ENCODE measurements around the gene PM20D1.

The PM20D1 gene

DNA sequence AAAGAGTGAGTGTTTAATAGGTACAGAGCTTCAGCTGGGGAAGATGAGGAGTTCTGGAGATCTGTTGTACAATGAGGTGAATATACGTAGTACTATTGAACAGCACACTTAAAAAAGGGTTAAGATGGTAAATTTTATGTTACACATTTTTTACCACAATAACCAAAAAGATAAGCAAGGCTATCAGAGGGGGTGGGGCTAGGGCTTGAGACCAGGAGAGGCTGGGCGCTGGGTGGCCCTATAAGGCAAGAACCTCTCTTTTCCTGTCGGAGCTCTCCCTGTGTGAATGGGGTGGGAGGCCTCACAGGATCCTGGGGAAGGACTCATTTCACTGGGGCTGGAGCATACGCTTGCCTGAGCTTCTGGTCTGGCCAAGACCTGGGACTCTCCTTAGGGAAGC is 45.9 kb downstream of the PM20D1 start:
- DNase-seq, result no peak

DNA sequence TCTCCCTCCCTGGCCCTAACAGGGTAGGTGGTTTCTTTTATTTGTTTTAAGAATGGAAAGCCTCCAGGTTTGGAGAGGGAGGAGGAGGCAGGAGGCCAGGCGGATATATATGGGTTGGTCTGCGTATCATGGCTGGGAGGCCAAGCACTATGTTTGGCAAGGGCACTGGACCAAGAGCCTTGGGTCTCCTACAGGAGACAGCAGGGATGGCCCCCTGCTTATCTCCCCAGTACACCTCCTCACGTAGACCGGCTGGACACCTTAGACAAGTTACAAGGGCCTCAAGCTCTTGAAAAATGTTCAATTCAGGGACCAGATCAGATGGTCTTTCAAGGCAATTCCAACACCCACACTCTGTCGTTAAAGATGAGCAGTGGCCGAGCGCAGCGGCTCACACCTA is 47.9 kb downstream of the PM20D1 start:
- no peak for DNase-seq

DNA sequence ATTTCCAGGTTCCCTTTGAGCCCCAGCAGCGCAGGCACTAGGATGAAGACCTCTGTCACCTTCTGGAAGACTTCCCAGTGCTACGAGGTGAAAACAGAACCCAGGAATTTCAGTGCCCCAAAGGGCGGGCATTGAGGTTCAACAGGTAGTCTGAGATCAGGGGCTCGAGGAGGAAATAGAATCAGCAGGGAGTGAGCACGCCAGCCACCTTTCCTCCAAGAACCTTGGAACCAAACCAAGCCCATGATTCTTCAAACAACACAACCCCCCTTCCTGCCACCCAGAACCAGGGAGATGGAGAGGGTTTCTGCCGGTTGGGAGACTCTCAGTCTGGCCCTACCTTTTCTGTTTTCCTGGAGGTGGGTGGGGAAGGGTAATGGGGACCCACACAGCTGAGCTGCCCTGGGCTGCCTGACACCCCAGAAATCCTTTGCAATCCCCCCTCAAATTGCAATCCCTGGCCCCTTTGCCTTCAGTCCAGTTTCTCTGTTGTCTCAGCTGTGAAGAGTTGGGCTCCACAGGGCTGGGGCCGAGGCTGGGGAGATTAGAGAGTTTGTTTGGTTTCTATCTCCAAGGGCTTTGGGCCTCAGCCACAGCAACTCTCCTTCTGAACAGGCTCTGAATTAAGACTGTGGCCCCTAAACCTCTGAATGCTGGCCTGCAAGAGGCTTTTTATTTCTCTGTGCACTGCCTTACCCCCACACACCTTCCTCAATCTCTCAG is 48.8 kb downstream of the PM20D1 start:
- DNase-seq, result no peak

DNA sequence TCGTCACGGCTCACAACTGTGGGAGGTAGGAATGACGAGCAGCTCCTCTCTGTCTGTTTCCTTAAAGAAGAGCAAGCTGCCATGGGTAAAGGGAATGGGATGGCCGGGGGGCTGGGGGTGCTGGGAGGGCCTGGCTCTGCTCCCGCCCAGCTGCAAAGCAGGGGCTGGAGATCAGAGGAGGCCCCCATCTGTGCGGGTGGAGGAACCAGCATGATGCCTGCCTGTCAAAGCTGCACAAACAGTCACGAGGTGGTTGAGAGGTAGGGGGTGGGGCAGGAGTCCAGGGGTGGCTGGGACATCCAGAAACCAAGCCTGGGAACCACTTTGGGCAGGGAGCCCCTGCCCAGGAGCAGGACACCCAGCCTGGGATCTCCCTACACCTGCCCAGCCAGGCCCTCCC is 49.5 kb downstream of the PM20D1 start:
- no peak for DNase-seq

DNA sequence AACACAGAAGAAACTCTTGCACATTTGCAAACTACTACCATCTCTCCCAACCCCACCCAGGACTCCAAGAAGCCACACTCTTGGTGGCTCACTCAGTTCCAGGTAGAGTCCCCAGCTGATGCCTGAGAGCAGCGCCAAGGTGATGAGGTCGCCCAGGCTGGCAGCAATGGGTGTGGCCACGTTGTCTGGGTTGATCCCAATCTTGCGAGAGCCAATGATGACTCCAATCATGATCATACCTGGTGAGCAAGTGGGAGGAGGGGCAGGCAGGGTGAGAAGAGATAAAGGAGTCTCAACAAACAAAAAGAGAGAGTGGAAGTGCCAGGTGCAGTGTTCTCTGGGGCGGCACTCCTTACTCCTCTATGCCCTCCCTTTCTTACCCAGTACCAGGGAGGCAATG is 51.4 kb downstream of the PM20D1 start:
- no peak for DNase-seq

DNA sequence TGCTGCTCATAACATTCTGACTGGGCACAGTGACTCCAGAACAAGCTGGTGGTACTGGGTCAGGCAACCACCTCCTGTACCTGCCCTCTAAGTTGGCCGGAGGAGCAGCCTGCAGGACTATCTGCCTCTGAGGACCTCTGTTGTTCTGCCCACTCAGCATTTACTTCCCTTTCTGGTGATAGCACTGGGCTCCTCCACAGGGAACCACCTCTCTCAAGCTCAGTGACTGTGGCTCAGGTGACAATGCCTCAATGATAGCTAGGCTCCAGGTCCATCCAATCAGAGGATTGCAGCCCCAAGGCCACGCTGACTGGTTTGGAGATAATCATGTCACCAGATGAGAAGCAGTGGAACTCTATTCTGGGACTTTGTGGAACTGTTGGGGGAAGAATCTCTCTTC is 52.8 kb downstream of the PM20D1 start:
- DNase-seq, result no peak

DNA sequence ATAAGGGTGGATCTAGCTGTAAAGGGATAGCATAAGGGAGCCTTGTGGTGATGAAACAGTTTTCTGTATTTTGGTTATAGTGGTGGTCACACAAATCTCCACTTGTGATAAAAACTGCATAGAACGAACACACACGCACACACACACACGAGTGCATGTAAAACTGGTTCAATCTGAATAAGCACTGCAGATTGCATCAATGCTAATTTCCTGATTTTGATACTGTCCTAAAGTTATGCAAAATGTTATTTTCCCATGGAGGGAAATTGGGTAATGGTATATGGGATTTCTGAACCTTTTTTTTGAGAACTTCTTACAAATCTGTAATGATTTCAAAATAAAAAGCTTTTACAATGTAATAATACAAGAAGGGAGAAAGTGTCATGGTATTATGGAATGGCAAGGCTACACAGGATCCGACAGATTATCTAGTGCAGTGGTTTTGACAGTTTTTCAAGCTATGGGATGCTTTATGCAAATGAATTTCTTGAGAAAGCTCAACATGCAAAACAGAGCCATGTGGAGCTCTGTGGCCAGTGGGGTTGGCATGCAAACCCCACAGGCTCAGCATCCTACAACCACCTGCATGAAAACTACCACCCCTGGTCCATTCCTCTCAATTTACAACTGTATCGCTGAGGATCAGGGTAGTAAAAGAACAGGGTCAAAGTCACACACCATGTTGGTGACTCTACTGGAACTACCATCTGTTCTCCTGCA is 55.8 kb downstream of the PM20D1 start:
- DNase-seq, result no peak

DNA sequence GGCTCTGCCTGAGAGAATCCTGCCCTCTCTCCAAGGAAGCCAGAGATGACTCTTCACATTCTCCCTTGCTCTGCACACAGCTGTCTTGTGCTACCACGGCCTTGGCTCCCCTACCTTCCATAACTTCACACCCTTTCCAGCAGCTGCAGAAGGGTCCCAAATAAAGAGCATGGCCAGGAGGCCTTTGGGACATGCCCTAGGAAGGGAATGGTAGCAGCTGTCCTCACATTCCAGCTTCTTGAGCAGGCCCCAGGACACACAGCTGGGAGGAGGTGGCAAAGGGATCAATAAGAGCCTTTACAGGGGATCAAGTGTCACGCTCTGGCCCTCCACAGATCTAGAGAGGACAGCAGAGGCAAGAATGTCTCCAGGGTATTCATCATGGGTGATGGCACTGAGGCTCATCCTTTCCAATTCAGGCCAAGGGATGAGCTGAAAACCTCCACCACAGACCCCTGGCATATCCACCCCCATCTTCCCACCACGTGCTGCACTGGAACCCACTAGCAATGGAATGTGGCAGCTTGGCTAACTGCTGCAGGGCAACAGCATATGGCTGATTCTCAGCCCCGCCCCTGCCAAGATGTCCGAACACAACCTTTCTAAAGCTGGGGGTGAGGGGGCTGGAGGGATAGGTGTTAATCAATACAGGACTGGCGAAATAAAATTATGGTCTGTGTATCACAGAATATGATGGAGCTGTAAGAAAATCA is 56.8 kb downstream of the PM20D1 start:
- DNase-seq, result no peak

DNA sequence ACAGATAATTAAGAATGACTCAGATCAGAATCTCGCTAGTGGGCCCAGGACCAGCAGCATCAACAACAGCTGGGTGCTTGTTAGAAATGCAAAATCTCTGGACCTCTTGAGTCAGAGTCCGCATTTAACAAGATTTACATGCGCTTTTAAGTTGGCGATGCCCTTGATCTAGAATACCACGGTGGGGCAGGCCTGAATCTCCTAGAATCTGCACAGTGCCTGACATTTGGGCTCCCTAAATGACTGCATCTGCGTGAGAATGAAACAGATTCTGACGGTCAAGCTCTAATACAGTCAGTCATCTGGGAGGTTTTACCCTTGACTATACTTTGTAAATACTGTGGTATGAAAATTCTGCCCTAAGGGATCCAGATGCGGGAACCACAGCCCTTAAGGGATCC is 57.5 kb downstream of the PM20D1 start:
- DNase-seq, result no peak

DNA sequence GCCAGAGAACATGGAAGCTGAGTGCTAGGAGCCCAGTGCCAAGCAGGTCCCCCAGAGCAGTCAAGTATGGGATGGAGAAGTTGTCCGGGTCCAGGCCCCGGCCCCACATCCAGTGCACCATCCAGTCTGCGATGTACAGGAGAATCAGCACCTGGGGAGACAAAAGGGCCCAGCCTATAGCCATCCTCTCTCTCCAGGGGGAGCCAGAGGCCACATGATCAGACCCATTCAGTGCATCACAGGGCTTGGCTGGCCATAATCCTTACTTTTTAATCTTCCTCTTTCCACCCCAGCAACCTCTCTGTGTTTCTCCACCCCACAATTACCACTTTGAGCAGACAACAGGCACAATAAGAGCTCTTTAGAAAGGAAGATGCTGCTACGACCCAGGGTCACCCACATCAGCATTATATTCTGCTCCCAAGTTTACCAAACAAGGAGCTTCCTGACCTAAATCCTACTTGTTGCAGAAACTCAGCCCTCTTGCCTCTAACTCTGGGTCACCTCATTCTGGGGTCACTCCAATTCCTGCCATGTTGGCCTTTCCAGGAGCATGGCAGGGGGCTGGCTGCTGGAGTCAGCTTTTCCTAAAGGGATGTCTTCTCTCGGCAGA is 58.3 kb downstream of the PM20D1 start:
- DNase-seq, result peak; percentile 60 to 70

DNA sequence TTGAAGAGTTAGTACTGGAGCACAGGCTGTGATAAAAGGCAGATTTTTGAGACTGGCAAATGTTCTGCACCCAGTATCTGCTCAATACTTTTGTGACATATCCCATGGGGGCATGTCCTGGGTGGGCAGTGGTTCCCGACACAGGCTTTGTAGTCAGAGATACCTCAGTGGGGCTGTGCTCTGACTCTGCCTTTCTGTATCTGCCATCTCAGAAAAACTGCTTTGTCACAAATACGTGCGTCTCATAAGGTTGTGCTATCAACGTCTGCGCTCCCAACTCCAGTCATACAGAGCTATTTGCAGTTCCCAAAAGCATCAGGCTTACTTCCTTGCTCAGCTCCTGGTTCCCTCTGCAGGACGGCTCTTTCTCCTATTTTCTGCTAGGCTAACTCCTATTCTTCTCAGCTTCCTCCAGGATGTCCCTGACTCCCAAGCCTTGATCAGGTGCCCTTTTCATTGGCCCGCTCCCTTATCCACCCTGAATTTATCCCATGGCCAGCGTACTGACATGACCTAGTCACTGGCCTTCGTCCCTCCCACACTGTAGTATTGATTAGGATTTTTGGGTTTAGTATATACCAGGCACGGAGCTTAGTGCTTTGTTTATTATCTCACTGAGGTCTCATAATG is 62.5 kb downstream of the PM20D1 start:
- no peak for DNase-seq

DNA sequence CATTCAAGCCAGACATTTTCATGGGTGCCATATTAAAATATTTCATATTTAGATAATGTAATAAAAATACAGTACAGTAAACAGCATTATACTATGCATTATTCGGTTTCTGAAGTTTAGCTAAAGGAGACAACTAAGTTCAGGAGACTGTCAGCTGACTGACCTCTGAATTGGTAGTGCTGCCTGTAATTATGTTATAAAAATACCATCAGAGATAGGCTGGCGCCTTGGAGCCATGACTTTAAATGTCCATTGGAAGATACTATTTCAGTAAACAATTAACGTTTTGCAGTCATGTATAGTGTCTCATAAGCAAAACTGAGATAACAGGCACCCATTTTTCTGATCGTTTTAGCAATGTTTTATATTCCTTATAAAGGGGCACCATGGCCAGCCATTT is 63.3 kb downstream of the PM20D1 start:
- no peak for DNase-seq

DNA sequence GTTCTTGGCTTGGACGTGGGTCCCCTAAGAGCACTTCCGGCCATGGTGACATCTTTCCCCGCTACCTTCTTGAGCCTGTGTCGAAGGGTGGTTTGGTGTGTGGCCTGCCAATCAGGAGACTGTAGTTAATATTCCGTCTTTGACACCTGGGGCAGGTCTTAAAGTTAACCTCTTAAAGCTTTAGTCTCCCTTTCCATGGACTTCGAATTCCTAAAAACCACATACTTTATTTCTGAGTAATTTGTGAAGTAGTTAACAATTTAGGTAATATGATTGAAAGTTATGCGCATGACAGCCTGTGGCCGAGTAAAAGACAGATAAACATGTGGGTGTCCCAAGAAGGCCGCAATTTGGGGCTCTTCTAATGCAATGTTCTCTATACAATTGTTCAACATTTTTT is 64.5 kb downstream of the PM20D1 start:
- DNase-seq, result no peak

DNA sequence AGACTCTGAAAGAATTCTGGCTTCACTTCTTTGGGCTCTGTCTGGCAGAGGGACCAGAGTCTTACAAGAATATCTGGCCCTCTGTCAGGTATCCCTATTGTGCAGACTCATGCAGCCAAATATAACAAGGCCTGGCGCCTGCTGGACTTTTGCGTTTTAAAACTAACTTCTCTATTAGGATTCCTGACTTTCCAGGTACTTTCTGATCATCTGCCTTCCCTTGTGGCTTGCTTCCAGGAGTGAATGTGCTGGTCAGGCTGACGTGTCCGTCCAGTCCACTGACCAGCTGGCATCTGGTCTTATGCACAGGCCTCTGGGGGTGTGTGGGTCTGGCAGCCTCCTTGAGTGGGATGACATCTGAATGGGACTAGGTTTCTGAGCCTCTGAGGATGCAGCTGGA is 66.0 kb downstream of the PM20D1 start:
- DNase-seq, result no peak

DNA sequence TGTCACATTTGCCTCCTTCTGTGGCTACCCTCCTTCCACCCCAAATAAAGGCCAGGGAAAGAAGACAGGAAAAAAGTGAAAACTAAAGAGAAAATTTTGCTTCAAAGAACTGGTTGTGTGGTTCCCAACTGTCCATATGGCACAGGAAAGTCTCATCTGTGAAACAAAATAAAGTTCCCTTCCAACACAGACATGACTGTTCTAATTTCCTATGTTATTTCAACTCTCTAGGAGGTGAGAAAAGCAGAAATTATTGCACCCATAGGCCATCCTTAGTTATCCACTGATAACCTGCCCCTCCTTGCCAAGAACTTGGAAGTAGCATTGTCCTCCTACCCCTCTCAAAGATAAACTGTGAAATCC is 66.5 kb downstream of the PM20D1 start:
- DNase-seq, result no peak

DNA sequence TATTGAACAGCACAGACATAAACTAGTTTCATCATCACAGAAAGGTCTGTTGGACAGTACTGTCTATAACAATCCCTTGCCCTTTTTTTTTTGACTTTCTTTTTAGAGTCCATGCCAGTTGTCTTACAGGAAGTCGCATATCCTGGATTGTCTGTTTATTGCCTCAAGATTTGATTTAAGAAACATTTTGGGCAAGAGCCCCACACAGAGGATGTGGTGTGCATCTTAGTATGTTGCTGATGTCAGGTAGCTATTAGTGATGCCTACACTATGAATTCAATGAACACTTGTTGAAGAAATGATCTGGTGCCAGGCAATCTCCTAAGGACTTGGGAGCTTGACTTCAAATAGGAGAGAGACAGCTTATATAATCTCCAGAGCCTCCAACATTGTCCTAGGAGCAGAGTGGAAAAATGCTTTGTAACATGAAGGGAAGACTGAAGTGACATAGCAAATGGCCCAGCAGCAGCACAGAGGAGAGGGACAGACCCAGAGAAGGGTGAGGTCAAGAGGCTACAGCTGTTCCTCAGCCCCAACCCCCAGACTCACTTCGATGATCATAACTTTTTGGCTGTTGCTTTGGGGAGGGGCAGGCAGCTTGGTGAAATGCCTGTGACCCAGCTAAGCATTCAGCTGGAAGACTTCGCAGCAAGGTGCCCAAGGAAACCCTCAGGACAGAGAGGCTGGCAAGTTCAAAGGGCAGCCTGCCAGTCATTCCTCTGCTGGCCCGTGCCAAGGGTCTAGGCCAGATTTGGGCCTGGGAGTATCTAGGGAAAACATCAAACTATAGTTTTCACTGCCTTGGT is 67.1 kb downstream of the PM20D1 start:
- DNase-seq, result no peak

DNA sequence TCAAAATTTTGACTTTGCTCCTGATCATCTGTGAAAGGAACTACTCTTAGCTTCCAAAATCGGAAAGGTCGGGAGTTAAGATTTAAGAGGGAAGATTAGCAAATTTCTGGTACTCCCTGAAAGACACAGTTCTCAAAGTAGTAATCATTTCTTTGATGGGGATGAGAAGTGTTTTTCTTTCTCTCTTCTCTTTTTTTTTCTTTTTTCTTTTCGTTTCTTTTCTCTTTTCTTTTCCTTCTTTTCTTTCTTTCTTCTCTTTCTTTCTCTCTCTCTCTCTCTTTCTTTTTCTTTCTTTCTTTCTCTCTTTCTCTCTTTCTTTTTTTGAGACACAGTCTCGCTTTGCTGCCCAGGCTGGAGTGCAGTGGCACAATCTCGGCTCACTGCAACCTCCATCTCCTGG is 69.6 kb downstream of the PM20D1 start:
- no peak for DNase-seq
